GF-D8 (cell line): ENCODE measurements around the gene CTU2.

Source experiments
- DNase-seq: peaks from one replicate; lab custom pipeline; 2025; lab: John Stamatoyannopoulos, UW

Gene CTU2

DNA sequence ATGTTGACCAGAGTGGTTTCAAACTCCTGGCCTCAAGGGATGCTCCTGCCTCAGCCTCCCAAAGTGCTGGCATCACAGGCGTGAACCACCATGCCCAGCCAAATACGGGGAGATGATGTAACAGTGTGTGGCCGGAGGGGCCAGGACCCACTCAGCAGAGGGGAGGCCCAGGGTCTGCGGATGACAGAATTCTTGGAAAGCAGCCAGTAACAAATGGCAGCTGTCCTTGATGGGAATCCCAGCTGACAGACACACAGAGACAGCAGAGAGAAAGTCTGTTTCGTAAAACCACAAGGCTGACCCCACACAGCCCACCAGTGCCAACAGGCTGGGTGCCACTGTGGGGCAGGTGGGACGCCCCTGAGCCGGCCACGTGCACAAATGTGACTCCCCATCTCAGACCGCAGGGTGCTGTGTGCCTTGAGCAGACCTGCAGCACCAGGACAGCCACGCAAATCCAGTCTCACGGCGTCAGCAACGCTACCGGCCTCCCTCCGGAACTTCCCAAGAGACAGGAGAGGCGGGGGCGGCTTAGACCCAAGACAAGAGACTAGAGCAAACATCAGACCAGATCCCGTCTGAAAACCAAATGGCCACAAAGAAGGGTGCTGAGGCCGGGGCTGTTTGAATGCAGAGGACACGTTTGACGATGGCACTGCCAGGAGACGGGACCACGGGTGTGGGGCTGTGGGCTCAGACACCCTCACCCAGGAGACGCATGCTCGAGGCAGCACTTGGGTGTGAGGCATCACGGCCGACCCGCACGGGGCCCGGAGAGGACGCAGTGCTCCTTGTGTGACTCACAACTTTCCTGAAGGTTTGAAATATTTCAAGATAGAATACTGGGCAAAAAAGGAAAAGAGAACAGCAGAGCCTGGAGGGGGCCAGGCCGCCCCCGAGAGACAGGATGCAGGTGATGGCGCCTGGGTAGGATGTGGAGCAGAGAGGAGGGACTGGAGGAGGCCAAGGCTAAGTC lies 24.6 kb downstream of the CTU2 start:
- DNase-seq = no peak

DNA sequence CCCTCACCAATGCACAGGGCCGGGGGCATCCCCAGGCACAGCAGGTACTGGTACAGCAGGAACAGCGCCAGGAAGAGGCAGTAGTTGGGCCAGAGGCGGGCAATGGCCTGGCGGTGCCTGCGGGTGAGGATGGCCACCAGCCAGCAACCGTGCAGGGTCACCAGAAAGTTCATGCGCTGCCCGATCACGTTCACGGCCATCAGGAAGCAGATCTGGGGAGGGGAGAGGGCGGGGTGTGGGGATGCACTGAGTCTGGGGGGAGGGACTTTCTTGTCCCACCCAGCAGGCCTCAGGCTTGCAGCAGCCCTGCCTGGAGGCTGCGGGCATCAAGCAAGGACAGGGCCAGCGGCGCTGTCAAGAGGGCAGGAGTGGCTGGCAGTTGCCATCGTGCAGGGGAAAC lies 25.4 kb downstream of the CTU2 start:
- DNase-seq = no peak

DNA sequence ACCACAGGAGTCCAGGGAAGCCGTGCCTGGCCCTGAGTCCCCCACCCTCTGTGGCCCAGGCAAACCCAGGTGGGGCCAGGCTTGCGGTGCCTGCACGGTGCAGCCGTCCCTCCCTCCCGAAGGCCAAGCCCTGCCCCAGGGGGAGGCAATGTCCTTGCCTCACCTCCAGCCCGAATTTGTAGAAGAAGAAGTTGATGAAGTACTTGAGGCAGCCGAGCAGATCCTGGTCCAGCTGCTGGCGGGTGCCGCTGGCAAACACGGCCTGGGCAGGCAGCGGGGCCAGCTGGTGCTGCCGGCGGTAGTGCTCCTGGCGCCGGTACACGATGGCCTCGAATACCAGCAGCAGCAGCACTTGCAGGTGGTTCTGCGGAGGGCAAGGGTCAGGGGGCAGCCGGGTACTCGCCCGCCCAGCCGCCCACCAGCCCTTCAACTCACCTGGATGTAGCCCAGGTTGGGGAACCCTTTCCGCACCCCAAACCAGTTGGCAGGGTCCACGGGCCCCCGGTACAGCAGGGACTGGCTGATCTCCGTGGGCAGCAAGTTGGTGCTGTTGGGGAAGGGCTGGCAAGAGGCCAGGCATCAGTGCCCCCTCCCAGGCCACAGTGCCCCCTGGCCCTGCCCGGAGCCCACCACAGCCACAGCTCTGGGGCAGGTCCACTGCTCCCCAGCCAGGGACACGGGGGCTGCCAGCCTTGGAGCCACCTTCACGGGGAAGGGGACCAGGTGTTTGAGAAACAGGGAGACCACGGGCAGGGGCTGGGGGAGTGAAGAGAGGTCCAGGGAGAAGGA lies 26.1 kb downstream of the CTU2 start:
- no peak for DNase-seq

DNA sequence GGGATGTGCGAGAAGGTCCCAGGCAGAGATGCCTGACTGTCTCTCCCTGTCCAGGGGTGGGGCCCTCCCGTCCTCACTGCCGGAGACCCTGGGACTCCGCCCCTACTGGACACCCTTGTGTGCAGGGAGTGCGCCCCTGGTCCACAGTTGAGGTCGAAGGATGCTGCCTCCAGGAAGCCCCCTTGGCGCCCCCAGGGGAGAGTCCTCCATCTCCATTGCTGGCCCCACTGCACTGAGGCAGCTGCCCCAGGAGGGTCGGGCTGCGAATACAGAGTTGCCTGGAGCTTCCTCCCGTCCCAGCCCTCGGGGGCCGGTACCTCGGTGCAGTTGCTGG lies 26.6 kb downstream of the CTU2 start:
- DNase-seq = no peak

DNA sequence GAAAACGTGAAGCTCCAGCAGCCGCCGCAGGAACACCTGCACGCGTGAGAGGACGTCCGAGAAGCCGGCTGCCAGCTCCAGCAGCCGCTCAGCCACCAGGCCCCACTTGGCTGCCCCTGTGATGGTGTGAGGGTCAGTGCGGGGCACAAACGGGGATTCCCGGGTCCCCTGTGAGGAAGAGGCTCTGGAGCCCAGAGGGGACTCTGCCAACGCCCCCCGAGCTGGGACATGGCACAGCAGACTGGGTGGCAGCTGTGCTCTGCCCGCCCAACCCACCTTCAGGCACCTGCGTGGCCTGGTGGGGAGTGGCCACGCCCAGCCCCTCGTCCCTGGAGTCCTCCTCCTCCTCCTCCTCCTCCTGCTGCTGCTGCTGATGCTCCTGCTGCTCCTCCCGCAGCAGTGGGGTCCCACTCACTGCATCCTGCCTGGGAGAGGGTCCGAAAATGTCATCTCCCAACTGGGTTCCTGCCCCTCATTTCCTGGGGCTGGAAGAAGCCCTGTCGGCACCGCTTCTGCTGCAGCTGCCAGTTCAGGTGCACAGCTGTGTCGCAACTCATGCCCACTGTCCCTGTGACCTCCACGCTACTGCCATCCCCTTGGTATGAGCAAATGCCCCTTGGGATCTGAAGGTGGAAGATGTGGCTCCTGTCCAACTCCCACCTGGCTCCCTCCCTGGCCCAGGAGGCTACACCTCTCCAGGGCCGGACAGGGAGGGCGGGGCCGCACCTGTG lies 27.5 kb downstream of the CTU2 start:
- no peak for DNase-seq

DNA sequence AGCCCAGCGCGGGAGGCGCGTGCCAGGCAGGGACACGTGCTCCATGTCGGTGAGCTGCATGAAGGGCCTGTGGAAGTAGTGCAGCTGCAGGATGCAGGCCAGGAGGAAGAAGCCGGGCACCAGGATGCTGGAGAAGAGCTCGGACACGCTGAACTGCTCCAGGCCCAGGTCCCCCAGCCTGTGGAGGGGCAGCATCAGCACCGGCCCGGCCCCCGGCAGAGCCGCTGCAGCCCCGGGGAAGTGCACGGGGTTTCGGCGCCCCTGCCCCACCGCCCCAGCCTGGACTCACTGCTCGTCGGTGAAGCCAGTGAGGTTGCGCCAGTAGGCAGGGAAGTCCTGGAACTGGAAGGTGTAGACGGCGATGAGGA lies 28.0 kb downstream of the CTU2 start:
- DNase-seq = no peak

DNA sequence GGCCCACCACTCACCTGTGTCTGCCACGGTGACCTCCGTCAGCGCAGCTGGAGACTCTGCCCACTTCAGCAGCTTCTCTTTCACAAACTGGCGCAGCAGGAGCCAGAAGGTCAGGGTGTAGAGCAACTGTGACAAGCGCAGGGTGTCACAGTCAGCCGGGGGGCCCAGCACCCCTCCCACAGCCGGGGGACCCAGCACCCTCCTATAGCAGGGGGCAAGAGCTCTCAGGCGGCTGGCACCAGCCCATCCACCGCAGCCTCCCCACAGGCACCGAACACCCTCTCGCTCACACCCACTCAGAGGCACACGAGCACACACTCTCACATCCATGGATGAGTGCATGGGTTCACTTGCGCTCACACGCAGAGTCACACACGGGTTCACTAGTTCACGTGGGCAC lies 28.8 kb downstream of the CTU2 start:
- DNase-seq = no peak

DNA sequence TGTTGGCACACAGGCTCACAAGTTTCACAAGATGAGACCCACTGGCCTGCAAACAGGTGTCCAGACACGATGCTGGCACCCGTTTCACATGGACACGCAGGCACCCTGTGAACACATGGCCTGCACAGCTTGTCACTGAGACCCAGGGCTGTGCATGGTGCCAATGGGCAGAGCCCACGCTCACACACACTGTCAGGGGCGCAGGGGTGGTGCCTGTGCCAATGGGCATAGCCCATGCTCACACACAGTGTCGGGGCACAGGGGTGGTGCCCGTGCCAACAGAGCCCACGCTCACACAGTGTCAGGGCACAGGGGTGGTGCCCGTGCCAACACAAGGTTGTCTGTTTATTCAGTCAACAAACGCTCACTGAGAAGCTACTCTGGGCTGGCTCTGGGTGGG lies 29.3 kb downstream of the CTU2 start:
- DNase-seq = no peak

DNA sequence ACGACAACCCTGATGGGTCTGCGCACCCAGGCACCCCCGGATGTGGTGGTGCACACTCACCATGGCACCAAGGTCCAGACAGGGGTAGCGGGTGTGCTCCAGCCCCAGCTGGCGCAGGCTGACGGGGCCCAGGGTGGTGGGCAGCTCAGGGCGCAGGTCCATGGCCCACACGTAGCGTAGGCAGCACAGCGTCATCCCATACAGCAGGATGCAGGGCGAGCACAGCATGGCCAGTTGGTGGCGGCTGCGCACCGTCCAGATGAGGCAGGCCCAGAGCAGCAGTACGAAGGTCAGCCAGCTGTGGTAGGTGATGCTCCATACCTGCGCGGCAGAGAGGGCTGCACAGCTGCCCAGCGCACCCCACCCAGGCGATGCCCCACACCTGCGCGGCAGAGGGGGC lies 29.8 kb downstream of the CTU2 start:
- DNase-seq = no peak

DNA sequence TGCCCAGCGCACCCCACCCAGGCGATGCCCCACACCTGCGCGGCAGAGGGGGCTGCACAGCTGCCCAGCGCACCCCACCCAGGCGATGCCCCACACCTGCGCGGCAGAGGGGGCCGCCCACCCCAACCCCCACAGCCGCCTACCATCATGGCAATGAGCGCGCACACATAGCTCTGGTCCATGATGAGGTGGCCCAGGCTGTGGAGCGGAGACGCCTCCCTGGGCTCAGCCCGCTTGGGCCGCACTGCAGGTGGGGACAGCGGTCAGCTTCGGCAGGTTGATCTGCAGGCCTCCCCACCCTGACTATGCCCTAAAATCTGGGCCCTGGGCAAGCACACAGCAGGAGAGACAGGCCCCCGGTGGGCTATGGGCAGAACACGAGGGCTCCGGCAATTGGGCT lies 30.2 kb downstream of the CTU2 start:
- DNase-seq = no peak

DNA sequence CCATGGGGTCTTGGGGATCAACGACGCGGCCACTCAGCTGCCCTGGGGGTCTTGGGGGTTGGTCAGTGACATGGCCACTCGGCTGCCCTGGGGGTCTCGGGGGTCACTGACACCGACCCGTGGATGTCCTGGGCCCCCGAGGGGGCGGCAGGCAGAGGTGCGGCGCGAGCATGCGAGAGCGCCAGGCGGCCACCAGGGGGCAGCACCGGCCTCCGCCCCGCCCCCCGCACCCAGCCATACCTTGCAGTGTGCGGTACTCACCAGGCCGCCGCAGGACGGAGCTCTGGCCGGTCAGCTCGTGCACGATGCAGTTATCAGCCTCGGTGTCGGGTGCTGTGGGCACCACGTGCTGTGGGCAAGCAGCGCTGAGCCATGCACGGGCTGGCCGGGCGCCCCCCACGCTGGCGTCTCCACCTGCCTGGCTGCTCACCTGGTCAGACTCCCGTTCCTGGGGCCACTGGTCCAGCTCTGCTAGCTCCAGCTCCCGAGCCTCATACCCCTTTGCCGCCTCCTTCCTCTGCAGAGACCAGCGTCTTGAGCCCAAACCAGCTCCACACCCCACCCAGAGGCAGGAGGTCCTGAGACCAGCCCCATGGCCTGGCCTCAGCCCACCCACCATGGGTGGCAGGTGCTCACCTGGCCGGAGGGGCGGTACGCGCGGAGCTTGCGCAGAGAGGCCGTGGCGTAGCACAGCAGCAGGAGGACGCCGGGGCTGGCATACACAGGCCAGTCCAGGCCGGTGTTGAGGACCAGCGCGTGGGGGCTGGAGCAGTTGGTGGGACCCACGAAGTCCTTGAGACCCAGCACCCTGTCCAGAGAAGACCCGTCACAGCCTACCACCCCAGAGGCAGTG lies 31.2 kb downstream of the CTU2 start:
- peak; percentile 48 for DNase-seq

DNA sequence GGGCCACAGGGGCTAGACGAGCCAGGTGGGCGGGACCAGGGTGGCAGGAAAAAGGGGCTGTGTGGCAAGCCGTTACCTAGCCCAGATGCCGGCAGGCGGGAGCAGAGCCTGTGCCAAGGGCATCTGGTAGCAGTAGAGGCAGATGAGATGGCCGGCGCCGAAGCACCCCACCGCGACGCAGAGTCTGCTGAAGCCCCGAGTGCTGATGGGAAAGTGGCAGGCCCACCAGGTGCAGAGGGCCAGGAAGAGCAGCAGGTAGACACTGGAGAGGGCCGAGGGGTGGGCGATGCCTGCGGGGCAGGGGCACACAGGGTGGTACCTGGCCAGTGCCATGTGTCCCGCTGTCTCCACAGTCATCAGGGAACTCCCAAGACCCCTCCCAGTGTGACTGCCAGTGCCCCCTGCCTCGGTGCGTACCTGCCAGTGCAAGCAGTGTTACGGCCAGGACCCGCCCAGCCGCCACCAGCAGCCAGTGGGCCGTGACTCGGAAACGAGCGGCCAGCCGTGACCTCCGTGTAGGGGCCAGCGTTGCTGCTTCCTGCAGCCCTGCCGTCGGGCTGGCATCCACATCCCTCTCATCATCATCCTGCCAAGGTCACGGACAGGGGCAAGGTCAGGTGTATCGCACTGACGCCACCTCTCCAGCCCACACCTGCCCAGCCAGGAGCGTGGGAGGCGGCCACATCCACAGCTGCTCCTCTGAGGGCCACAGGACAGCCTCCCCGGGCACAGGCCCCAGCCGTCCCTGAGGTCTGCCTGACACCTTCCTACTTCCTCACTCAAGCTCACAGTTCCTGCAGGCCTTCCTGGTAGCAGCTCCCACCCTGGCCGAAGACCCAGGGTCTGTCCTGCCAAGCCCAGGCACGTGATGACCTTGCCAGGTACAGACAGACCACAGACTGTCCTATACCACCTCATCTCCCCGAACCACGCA lies 32.1 kb downstream of the CTU2 start:
- DNase-seq = no peak

DNA sequence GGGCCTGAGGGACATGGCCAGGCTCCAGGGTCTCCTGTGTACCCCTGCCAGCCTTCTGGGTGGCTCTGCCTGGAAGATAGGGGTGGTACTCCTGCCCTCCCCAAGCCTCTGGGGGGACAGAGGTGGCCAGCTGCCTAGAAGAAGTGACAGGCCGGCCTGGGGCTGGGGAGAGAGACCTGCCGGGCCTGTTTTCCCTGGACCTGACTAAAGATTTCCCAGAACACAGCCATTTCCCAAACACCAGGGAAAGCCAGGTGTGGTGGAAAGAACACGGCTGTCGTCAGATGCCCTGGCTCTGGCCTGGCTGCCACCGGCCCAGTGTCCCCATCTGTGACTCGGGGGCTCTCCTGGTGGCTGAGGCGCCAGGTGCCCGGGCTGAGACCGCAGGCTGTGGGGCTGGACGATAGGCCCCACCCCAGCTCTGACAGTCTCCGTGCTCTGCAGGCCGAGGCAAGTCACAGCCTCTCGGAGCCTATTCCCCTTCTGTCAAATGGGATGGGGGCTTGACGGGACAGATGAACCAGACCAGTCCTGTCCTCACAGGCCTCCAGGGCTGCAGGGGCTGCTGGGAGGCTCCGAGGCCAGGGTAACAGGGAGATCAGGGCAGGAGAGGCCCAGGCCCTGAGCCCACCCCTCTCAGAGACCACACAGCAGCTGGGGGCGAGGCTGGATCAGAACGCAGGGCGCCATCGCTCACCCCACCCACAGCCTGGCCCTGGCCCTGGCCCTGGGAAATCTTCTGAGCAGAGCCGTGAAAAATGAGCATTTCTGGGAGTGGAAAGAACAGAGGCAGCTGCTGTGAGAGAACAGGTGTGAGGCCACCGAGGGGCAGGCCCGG lies 33.1 kb downstream of the CTU2 start:
- no peak for DNase-seq

DNA sequence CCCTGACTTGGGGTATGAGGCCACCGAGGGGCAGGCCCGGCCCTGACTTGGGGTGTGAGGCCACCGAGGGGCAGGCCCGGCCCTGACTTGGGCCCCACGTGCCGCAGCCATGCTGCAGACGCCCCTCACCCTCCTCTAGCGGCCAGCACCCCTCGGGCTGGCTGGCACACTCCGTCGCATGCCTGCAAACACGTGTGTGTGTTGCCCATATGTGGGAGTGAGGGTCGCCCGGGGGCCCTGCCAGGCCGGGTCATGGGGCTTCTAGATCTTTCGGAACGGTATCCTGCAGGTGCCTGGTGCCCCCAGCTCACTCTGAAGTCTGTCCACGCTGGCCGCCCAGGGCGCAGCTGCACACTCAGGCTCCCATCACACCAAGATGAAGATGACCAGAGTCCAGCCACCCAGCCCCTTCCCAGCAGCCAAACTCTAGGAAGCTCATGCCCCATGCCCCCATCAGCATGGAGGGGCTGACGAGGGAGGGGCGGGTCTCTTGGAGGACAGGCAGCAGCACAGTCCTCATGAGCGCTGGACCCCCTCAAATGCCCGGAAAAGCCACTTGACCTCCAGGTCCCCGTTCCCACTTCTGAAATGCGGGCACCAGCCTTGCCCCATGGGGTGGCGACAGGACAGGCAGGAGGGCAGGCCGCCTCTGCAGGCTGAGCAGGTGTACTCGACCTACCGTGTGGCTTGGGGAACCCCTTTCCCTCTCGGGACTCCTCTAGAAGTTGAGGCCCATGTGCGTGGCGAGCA lies 33.8 kb downstream of the CTU2 start:
- no peak for DNase-seq

DNA sequence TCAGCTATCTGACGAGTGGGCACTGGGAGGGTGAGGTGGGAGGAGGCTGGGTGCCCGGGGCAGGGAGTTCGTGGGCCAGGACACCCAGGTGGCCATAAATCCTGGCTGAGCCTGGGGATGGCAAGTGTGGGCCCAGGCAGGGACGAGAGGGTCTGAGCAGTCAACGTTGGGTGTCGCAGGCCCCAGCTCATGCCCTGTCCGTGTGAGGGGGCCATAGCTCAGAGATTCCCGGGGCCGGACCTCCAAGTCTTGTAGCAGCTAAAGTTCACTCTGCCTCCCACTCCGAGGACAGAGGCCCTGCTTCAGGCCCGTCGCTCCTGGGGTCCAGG lies 34.4 kb downstream of the CTU2 start:
- DNase-seq = no peak

DNA sequence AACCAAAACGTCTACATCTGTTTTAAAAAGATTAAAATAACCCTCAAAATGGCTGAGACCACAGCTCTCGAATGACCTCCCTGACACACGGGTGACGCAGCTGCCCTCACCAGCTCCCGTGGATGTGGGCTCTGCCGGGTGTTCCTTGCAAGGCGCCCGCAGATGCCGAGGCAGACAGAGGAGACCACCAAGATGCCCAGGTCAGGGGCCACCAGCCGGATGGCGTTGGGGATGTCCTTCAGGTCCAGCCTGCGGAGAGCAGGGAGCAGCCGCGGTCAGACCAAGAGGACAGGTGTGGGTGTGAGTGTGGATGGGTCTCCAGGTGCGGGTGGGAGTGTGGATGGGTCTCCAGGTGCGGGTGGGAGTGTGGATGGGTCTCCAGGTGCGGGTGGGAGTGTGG lies 35.1 kb downstream of the CTU2 start:
- DNase-seq = no peak

DNA sequence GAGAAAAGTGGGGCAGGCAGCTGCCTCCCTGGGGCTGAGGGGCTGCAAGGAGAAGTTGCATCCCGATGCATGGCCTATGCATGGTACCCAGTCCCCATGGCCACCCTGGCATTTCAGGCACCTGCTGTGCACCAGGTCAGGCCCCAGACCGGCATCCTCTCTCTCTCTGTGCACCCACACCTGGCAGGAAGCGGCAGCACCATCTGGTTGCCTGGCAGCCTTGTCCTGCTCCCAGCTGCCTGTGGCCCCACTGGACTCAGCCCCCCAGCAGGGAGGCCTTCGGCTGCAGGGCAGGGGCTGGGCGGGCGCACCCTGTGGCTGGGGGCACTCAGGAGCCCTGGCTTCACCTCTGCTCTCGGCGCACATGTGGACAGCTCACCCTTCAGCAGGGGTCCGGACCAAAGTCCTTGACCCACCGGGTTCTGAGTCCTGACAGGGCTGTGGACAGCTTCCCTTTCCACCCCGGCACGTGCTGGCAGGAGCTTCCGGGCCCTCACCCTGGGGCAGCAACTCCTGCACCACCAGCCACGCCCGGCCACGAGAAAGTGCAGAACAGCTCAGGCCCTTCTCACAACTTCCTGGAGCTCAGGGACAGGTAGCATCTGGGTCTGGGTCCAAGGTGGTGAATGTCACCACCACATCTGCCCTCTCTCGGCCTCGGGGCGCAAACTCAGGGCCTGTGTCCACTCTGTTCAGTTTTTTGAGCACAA lies 36.7 kb downstream of the CTU2 start:
- no peak for DNase-seq
